K562 (cell line): ENCODE results near the gene TALDO1. TPM values are rescaled to one million over a fixed set of nuclear protein-coding genes. Genes with fewer than 3 reads are reported as not detected.

ENCODE experiments used
- ATAC-seq: fragments of 200-7000 bp; cut with Tn5 transposase; 3 replicates; pipeline ENCODE4 v1.9.1; 2020; ENCODE audit warnings: moderate library complexity
- BruUV-seq: library from RNA; stranded (reverse); fragments of 400-500 nt; replicated peaks from 2 replicates; lab custom pipeline; 2021; lab: Mats Ljungman, UMichigan
- CTCF ChIA-PET: fragments of 300-600 bp; formaldehyde crosslinking; extraction: SDS; loops from one replicate; lab custom pipeline; 2021; ENCODE audit warnings: low intra/inter-chr PET ratio; lab: Yijun Ruan, JAX
- POLR2A ChIA-PET: fragments of 300-600, 350-650 bp; sonication (Branson Sonifier 250); formaldehyde crosslinking; extraction: SDS; loops from one replicate; lab custom pipeline; 2021; ENCODE audit warnings: antibody characterized with exemption, inconsistent platforms; lab: Yijun Ruan, JAX
- DNase-seq, 4 experiments: peaks; one replicate each; pipeline versions ENCODE4 v3.0.0 to v3.0.0-alpha.2; 2011 to 2018; ENCODE audit warnings: low spot score in 3 of 4, mixed read lengths in 3 of 4; ENCODE audit errors: extremely low read depth in 1 of 4
- FAIRE-seq: peaks from 2 replicates; lab custom pipeline; 2011; peaks lifted over from hg19 to GRCh38; lab: Jason Lieb, UNC
- H2AFZ ChIP-seq: 2 replicates; pipeline ENCODE4 v1.6.0; 2011; ENCODE audit warnings: low read depth, low read length, control low read depth, inconsistent platforms
- H3K27ac ChIP-seq: fragments of 200-600 bp; 3 replicates; pipeline ENCODE4 v1.8.0; 2011; ENCODE audit warnings: low read depth, mild to moderate bottlenecking, control low read depth, inconsistent platforms, low read length, moderate library complexity, mixed read lengths; ENCODE audit errors: extremely low read depth
- H3K27me3 ChIP-seq, 2 experiments: fragments of 300-600 bp in 1 of 2; 2 replicates in 1 of 2; 3 replicates in 1 of 2; pipeline versions ENCODE4 v1.6.0 to v1.8.0; 2011; ENCODE audit warnings: inconsistent platforms in 2 of 2, low read length in 2 of 2, mild to moderate bottlenecking in 1 of 2, mixed read lengths in 1 of 2, moderate library complexity in 1 of 2; ENCODE audit not compliant: control insufficient read depth in 2 of 2, insufficient read depth in 2 of 2
- H3K36me3 ChIP-seq: fragments of 300-600 bp; 3 replicates; pipeline ENCODE4 v1.8.0; 2011; ENCODE audit warnings: mild to moderate bottlenecking, low read length, inconsistent platforms; ENCODE audit not compliant: control insufficient read depth, insufficient read depth
- H3K4me1 ChIP-seq, 2 experiments: fragments of 200-600 bp in 1 of 2; replicated peaks in 1 of 2; 2 replicates in 1 of 2; 3 replicates in 1 of 2; pipeline versions ENCODE4 v1.5.1 to v1.8.0; 2011; ENCODE audit warnings: inconsistent platforms in 2 of 2, low read length in 2 of 2, mild to moderate bottlenecking in 1 of 2, mixed read lengths in 1 of 2, moderate library complexity in 1 of 2; ENCODE audit not compliant: control insufficient read depth in 2 of 2, insufficient read depth in 2 of 2
- H3K4me2 ChIP-seq: 2 replicates; pipeline ENCODE4 v1.6.1; 2011; ENCODE audit warnings: low read length, control low read depth, inconsistent platforms, mixed read lengths; ENCODE audit not compliant: insufficient read depth
- H3K4me3 ChIP-seq: fragments of 200-600 bp; sonication (generic), shearing (Covaris generic); 2 replicates; pipeline ENCODE4 v1.5.1; 2016; ENCODE audit warnings: control low read depth, inconsistent platforms
- H3K79me2 ChIP-seq: fragments of 200-600 bp; 3 replicates; pipeline ENCODE4 v1.8.0; 2011; ENCODE audit warnings: low read length, inconsistent platforms; ENCODE audit not compliant: control insufficient read depth, insufficient read depth
- H3K9ac ChIP-seq, 2 experiments: 2 replicates each; pipeline versions ENCODE4 v1.6.0 to v1.6.1; 2011; ENCODE audit warnings: low read depth in 2 of 2, low read length in 2 of 2, control low read depth in 1 of 2, inconsistent platforms in 1 of 2, mild to moderate bottlenecking in 1 of 2, mixed read lengths in 1 of 2; ENCODE audit not compliant: insufficient read depth in 1 of 2
- H3K9me1 ChIP-seq: one replicate; pipeline ENCODE4 v1.6.0; 2011; ENCODE audit warnings: inconsistent platforms, mild to moderate bottlenecking, low read length, moderate library complexity; ENCODE audit not compliant: control insufficient read depth, insufficient read depth
- H3K9me3 ChIP-seq: replicated peaks from 2 replicates; pipeline ENCODE4 v1.5.1; 2011; ENCODE audit warnings: low read depth, low read length, inconsistent platforms; ENCODE audit not compliant: control insufficient read depth, insufficient read depth
- H4K20me1 ChIP-seq: replicated peaks from 2 replicates; pipeline ENCODE4 v1.6.1; 2011; ENCODE audit warnings: low read length, inconsistent platforms, mixed read lengths; ENCODE audit not compliant: control insufficient read depth, insufficient read depth
- POLR2G ChIP-seq: fragments of 200-400 bp; formaldehyde crosslinking; IDR thresholded peaks from 2 replicates; pipeline ENCODE4 v1.6.1; 2017; ENCODE audit warnings: low read depth, mild to moderate bottlenecking, antibody characterized with exemption, low read length, moderate library complexity
- TRIM28 ChIP-seq: fragments of 450-650 bp; IDR thresholded peaks from 2 replicates; pipeline ENCODE4 v1.6.1; 2017
- ZBTB33 ChIP-seq: sonication (generic); formaldehyde crosslinking; IDR thresholded peaks from 2 replicates; pipeline ENCODE4 v1.8.1; 2023; ENCODE audit warnings: mild to moderate bottlenecking, missing genetic modification reagents
- WGBS: fragments of 100-300 bp; shearing (Covaris generic); methylation state at CpG from one replicate; pipeline ENCODE4 v1.1.6; 2016; ENCODE audit warnings: low coverage, mixed read lengths; ENCODE audit not compliant: insufficient coverage; ENCODE audit errors: missing lambda C conversion rate; 5-methylcytosine and 5-hydroxymethylcytosine counted together
- in situ Hi-C: fragments of 300-500 bp; cut with MboI; formaldehyde crosslinking; loops from 4 replicates; pipeline ENCODE4 v1.15.0; 2018; ENCODE audit warnings: inconsistent platforms, mixed read lengths
- intact Hi-C: fragments of 100-400 bp; cut with micrococcal nuclease; formaldehyde crosslinking; loops from 2 replicates; pipeline ENCODE4 v1.14.2; 2022
- polyA plus RNA-seq, 8 experiments: library from polyadenylated mRNA; depleted of rRNA in 4 of 8; stranded (reverse) in 5 of 8; unstranded in 3 of 8; fragments of >200 nt; fragmentation: Nextera tagmentation in 2 of 8; fragmentation: Illumina TruSeq in 1 of 8; extraction: Ambion mirVana in 2 of 8; extraction: Trizol in 1 of 8; gene quantifications; 2 replicates each; pipeline versions ENCODE4 v1.2.1 to v1.2.3, GENCODE V29; 2011 to 2014; ENCODE audit warnings: inconsistent platforms in 1 of 8, missing spikeins in 1 of 8
- total RNA-seq, 7 experiments: library from RNA; depleted of rRNA in 6 of 7; stranded (reverse); fragments of >200 nt in 6 of 7; fragmentation: Illumina TruSeq in 2 of 7; extraction: Trizol in 2 of 7; gene quantifications; 2 replicates each; pipeline versions ENCODE4 v1.2.1 to v1.2.3, GENCODE V29; 2011 to 2021; ENCODE audit warnings: low replicate concordance in 1 of 7

Gene TALDO1
- total and polyA plus RNA-seq, 9 of the 15 experiments (the other 6 are each of a cell fraction or from before 2014, with no cell fraction given), result 260 to 541 (median 441) TPM

DNA sequence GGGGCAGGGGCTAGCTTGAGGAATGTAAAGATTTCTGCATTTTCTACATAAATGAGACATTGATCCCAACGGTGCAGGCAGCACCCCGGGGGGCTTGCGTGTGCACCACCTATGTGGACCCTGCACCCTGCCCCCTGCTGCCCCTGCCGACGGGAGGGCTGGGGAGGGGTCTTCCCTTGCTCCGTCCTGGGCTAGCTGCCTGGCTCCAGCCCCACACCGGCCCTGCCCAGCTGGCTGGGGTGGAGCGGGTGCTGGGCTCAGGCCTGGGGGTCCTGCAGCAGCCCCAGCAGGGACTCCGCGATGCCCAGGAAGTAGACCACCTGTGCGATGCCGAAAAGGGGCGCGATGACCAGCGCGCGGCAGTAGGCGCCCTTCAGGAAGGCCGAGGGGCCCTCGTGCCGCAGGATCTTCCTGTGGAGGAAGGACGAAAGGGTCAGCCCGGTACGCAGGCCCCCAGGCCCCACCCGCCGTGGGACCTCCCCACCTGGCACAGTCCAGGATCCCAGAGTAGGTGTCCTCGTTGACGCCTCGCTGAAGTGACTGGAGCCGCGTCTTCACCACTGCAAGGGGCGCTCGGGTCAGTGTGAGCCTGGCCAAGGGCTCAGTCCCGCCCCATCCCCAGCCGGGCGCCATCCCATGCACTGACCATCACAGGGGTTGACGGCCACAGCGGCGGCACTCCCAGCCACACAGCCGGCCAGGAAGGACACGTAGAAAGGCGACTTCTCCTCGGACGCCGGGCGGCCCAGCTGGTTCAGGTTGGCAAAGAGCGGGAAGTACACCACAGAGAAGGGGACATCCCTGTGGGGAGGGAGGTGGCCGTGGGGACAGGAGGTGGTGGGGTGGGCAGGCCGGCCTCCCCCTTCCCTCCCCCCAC lies 44.6 kb downstream of the TALDO1 start:
- FAIRE-seq (no peak), DNase-seq (no peak), ATAC-seq (no peak)
- TF ChIP-seq ZBTB33 (CRISPR knock-in tag) (peak; percentile 47; the same call in 1 of the 2 replicates), POLR2G (peak; percentile 54), TRIM28 (no peak)
- in situ Hi-C loops, result no loop called here
- intact Hi-C loops, result loop anchor here (10.0 kb wide), 1 partner anchor 227 kb away; the partner anchor contains the start of genes LMNTD2 and RASSF7
- peaks cover 7 to 89% of the 10 kb centered on the region in 2 experiments for H3K4me1 ChIP-seq
- POLR2A ChIA-PET, result interaction anchor here (0.7 to 0.9 kb wide), 2 partner anchors 9 to 21 kb away, joined by 4 to 5 read pairs; no protein-coding TSS in a partner anchor
- H3K4me3 ChIP-seq, result no peak overlapping the region
- 92% methylated on average over 33 of the region's 49 CpGs for WGBS
- no peak overlapping the region for H3K27ac ChIP-seq
- no peaks in the 10 kb centered on the region for H3K9me3 ChIP-seq
- peaks cover 17% of the 10 kb centered on the region for H3K79me2 ChIP-seq
- H3K27me3 ChIP-seq, result no peaks in the 10 kb centered on the region
- H3K9me1 ChIP-seq, result peaks cover 3% of the 10 kb centered on the region
- no peak overlapping the region for H3K4me2 ChIP-seq
- no peaks in the 10 kb centered on the region for H4K20me1 ChIP-seq
- H2AFZ ChIP-seq, result no peak overlapping the region
- H3K9ac ChIP-seq, result no peak overlapping the region; a peak in 1 of 4 replicates
- H3K36me3 ChIP-seq, result peaks cover 31% of the 10 kb centered on the region; the same call in 1 of the 3 replicates
- BruUV-seq, result no TSS peak
- CTCF ChIA-PET, result no interaction called here
